BJ (cell line): Measurements from ENCODE around the gene RAD23A. TPM values are rescaled to one million over a fixed set of nuclear protein-coding genes. Genes with fewer than 3 reads are reported as not detected.
"Not testable (repeated sequence)": the region's sequence is repeated elsewhere in the genome, so short reads cannot be mapped to it uniquely, and the experiment has no call there.

Experiments
- CTCF ChIA-PET: fragments of 350-600 bp; formaldehyde crosslinking; extraction: SDS; loops from one replicate; lab custom pipeline; 2021; ENCODE audit warnings: antibody characterized with exemption, inconsistent platforms; lab: Yijun Ruan, JAX
- POLR2A ChIA-PET: fragments of 300-600 bp; sonication (Branson Sonifier 250); formaldehyde crosslinking; extraction: SDS; loops from one replicate; lab custom pipeline; 2021; ENCODE audit warnings: antibody characterized with exemption; lab: Charles Lee
- DNase-seq: peaks from one replicate; pipeline ENCODE4 v3.0.0-alpha.2; 2011; ENCODE audit warnings: low read depth
- H3K27me3 ChIP-seq: 2 replicates; pipeline ENCODE4 v1.6.0; 2011; ENCODE audit warnings: low read length; ENCODE audit not compliant: control insufficient read depth, insufficient read depth
- H3K36me3 ChIP-seq: 2 replicates; pipeline ENCODE4 v1.5.1; 2011; ENCODE audit warnings: low read length; ENCODE audit not compliant: control insufficient read depth, insufficient read depth
- H3K4me3 ChIP-seq: 2 replicates; pipeline ENCODE4 v1.5.1; 2011; ENCODE audit warnings: low read depth, mild to moderate bottlenecking, control low read depth, low read length
- polyA plus RNA-seq: library from polyadenylated mRNA; depleted of rRNA; stranded (reverse); fragments of >200 nt; gene quantifications from 2 replicates; pipeline ENCODE4 v1.2.3, GENCODE V29; 2011
- TF ChIP-seq, protein P1 (sequence below): IDR thresholded peaks from 2 replicates; pipeline ENCODE4 v1.5.1; 2011; ENCODE audit warnings: low read depth, mild to moderate bottlenecking, control low read depth, inconsistent platforms, low read length, moderate library complexity; ENCODE audit not compliant: insufficient read depth

Gene RAD23A
- polyA plus RNA-seq, 1 experiment = 75.1 TPM

GRCh38 chr19:12974301-12975220, 28.9 kb downstream of the RAD23A start:
- H3K4me3 ChIP-seq = no peak overlapping the region
- H3K36me3 ChIP-seq = no peaks in the 10 kb centered on the region
- CTCF ChIA-PET = interaction anchor here (0.6 to 13.2 kb wide), 5 partner anchors 9 to 679 kb away, joined by 3 to 185 read pairs (median 113); no protein-coding TSS in a partner anchor
- DNase-seq = no peak
- TF ChIP-seq, protein P1, sequence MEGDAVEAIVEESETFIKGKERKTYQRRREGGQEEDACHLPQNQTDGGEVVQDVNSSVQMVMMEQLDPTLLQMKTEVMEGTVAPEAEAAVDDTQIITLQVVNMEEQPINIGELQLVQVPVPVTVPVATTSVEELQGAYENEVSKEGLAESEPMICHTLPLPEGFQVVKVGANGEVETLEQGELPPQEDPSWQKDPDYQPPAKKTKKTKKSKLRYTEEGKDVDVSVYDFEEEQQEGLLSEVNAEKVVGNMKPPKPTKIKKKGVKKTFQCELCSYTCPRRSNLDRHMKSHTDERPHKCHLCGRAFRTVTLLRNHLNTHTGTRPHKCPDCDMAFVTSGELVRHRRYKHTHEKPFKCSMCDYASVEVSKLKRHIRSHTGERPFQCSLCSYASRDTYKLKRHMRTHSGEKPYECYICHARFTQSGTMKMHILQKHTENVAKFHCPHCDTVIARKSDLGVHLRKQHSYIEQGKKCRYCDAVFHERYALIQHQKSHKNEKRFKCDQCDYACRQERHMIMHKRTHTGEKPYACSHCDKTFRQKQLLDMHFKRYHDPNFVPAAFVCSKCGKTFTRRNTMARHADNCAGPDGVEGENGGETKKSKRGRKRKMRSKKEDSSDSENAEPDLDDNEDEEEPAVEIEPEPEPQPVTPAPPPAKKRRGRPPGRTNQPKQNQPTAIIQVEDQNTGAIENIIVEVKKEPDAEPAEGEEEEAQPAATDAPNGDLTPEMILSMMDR = no peak
- H3K27me3 ChIP-seq = no peaks in the 10 kb centered on the region
- POLR2A ChIA-PET = no interaction called here

DNA sequence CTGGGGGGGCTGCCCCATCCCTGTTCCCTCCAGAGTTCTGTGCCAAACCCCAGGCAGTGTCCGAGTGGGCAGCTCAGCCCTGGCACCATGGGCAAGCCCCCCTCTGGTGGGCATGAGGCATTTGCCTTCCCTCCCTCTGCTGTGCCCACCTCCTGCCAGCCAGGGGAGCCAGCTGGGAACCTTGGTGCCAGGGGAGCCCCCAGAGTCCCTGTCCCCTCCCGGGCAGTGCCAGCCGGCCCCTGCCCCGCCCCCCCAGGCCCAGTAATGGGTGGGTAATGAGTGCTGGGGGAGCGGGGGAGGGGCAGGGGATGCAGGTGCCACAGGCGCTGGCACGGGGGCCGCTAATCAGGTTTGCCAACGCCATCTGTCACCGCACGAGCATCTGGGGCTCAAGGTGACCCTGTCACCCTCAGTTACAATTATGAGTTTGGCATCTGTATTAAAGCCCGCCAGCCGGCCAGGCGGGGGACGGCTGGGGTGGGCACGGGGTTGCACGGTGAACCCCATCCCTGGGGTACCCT, 29.6 kb downstream of the RAD23A start:
- POLR2A ChIA-PET = no interaction called here
- CTCF ChIA-PET = interaction anchor here (0.9 to 13.2 kb wide), 5 partner anchors 10 to 287 kb away, joined by 3 to 185 read pairs (median 113); no protein-coding TSS in a partner anchor

GRCh38 chr19:12976109-12976508, 30.4 kb downstream of the RAD23A start:
- CTCF ChIA-PET = interaction anchor here (0.6 to 13.2 kb wide), 12 partner anchors 9 to 613 kb away, joined by 3 to 185 read pairs (median 12); partner anchors contain the start of genes IER2 and STX10
- DNase-seq, POLR2A ChIA-PET: not testable (repeated sequence)

More for the DNA sequence above, 29.6 kb downstream of the RAD23A start:
- no peaks in the 10 kb centered on the region for H3K36me3 ChIP-seq
- no peak overlapping the region for H3K4me3 ChIP-seq
- no peak for DNase-seq
- TF ChIP-seq, protein P1 = no peak
- no peaks in the 10 kb centered on the region for H3K27me3 ChIP-seq

GRCh38 chr19:12979974-12980373, 34.3 kb downstream of the RAD23A start:
- TF ChIP-seq, protein P1 = no peak
- no peaks in the 10 kb centered on the region for H3K36me3 ChIP-seq
- H3K27me3 ChIP-seq = no peaks in the 10 kb centered on the region
- ChIA-PET POLR2A (no interaction called here), CTCF (interaction anchor here (0.6 to 13.2 kb wide), 8 partner anchors 14 to 283 kb away, joined by 3 to 185 read pairs (median 32); no protein-coding TSS in a partner anchor)
- H3K4me3 ChIP-seq = no peak overlapping the region
- DNase-seq = no peak

More at GRCh38 chr19:12976109-12976508, 30.4 kb downstream of the RAD23A start:
- not testable (repeated sequence) for H3K36me3 ChIP-seq, H3K4me3 ChIP-seq, H3K27me3 ChIP-seq

GRCh38 chr19:12982648-12983047, 37.0 kb downstream of the RAD23A start:
- H3K36me3 ChIP-seq = no peaks in the 10 kb centered on the region
- H3K4me3 ChIP-seq = no peak overlapping the region
- CTCF ChIA-PET = interaction anchor here (0.8 to 13.2 kb wide), 8 partner anchors 17 to 122 kb away, joined by 4 to 185 read pairs (median 6); no protein-coding TSS in a partner anchor
- no peak for DNase-seq
- TF ChIP-seq, protein P1 = no peak
- POLR2A ChIA-PET = no interaction called here
- no peaks in the 10 kb centered on the region for H3K27me3 ChIP-seq
